Measurements from ENCODE around the gene EMC7.
"Not testable (repeated sequence)": the region's sequence is repeated elsewhere in the genome, so short reads cannot be mapped to it uniquely, and the experiment has no call there.

The EMC7 gene

GRCh38 chr15:34084086-34084485 is 17.6 kb downstream of the EMC7 start:
- DNase-seq (ENCODE audit: low read depth), result no peak

- DNase-seq (ENCODE audit: low read depth), result no peak
These were observed 21.8 kb downstream of the EMC7 start for GRCh38 chr15:34079904-34080303.

GRCh38 chr15:34078900-34079299 is 22.8 kb downstream of the EMC7 start:
- DNase-seq (ENCODE audit: low read depth), result no peak

GRCh38 chr15:34076785-34077184 is 24.9 kb downstream of the EMC7 start:
- DNase-seq (ENCODE audit: low read depth), result no peak

DNA sequence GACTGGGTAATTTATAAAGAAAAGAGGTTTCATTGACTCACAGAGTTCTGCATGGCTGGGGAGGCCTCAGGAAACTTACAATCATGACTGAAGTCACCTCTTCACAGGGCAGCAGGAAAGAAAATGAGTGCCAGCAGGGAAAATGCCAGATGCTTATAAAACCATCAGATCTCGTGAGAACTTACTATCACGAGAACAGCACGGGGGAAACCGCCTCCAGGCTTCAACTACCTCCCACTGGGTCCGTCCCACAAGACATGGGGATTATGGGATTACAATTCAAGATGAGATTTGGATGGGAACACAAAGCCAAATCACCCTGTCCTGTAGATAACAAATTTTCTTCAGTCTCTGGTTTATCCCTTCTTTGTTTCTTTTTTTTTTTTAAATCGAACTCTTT is 31.7 kb downstream of the EMC7 start:
- no peak for DNase-seq (ENCODE audit: low read depth)

GRCh38 chr15:34065941-34066340 is 35.7 kb downstream of the EMC7 start:
- DNase-seq (ENCODE audit: low read depth), result no peak

DNA sequence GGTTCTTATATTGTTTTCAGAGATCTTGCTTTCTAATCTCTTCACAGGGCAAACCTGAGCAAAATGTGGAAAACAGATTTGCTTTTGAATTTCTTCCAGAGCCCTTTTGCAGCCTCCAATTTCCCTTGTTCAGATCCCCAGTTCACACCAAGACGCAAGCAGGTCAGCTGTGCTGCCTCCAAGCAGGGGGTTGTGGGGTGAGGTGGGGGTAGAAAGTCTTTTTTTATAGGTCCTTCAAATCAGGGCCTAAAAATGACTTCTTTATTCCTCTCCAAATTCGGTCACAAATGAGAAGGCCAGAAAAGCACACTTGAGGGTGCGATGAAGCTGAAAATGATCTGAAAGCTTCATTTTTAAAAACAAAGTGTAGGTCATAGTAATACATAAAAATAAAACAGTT is 36.4 kb downstream of the EMC7 start:
- DNase-seq (ENCODE audit: low read depth), result no peak

- no peak for DNase-seq (ENCODE audit: low read depth)
These were observed 37.2 kb downstream of the EMC7 start for GRCh38 chr15:34064438-34064837.

DNA sequence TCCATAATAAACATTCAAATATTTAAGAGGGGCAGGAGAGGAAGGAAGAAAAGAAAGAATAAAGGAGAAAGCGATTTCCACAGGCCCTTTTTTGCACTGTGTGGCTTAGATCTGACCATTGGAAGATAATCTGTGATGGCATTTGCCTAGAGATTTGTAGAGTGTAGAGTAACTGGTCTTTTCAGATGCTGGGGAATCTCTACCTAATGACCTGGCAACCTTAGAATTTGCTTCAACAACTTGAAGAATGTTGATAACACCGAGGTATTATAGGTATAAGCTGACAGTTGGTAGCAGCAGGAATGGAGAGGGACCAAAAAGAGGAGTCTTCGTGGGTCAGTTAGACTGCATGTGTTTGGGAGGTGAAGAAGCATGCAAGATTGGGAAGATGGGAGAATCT is 41.7 kb downstream of the EMC7 start:
- no peak for DNase-seq (ENCODE audit: low read depth)

DNA sequence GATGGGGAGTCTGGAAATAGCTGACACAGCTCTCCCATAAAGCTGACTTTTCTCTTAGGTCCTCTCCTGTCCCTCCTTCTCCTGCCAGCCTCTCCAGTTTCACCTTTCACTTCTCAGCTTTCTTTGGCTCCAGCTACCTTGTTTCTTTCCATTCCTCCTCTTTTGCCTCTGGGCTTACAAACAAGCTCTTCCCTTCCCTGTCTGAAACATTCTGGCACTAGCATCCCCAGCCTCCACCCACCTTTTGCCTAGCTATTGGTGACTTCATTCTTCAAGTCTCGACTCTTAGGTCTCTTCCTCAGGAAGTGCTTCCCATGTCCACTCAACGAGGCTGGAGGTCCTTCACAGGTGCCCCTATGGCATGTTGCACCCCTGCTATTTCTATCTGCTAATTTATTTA is 42.2 kb downstream of the EMC7 start:
- no peak for DNase-seq (ENCODE audit: low read depth)

DNA sequence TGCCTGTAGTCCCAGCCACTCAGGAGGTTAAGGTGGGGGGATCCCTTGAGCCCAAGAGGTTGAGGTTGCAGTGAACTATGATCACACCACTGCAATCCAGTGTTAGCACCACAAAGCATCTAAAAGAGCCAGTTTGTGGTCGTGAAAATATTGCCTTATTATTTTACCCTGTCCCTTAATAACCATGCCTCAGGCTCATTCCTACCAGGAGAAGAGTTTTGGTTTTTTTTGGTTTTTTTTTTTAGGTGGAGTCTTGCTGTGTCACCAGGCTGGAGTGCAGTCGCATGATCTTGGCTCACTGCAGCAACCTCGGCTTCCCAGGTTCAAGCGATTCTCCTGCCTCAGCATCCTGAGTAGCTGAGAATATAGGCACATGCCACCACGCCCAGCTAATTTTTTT is 44.8 kb downstream of the EMC7 start:
- DNase-seq (ENCODE audit: low read depth), result no peak

- no peak for DNase-seq (ENCODE audit: low read depth)
These were observed 45.6 kb downstream of the EMC7 start for GRCh38 chr15:34055868-34056595.

GRCh38 chr15:34054081-34054707 is 47.5 kb downstream of the EMC7 start:
- no peak for DNase-seq (ENCODE audit: low read depth)

- not testable (repeated sequence) for DNase-seq (ENCODE audit: low read depth)
These were observed 51.3 kb downstream of the EMC7 start for GRCh38 chr15:34050385-34050784.

GRCh38 chr15:34049112-34049511 is 52.5 kb downstream of the EMC7 start:
- DNase-seq (ENCODE audit: low read depth), result no peak

GRCh38 chr15:34047893-34048775 is 53.5 kb downstream of the EMC7 start:
- DNase-seq (ENCODE audit: low read depth), result no peak

GRCh38 chr15:34046471-34047145 is 55.1 kb downstream of the EMC7 start:
- no peak for DNase-seq (ENCODE audit: low read depth)

GRCh38 chr15:34043813-34044212 is 57.8 kb downstream of the EMC7 start:
- no peak for DNase-seq (ENCODE audit: low read depth)

DNA sequence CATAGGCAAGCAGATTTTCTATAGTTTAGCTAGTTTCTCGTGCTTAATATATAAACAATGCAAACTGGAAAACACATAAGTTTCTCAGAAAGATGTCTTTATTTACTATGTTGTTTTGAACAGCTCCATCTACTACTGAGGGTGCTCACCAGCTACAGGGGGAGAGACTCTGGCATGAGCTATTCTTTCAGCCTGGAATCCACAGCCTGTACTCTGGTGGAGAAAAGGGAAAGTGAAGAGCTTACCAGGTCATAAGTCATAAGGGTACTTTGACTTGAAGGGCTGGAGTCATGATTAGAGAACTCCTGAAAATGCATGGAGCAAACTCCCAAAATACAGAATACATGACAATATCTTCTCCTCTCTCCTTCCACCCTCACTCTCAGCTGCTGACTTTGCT is 58.3 kb downstream of the EMC7 start:
- DNase-seq (ENCODE audit: low read depth), result no peak

GRCh38 chr15:34039790-34040113 is 61.9 kb downstream of the EMC7 start:
- DNase-seq (ENCODE audit: low read depth), result no peak

DNA sequence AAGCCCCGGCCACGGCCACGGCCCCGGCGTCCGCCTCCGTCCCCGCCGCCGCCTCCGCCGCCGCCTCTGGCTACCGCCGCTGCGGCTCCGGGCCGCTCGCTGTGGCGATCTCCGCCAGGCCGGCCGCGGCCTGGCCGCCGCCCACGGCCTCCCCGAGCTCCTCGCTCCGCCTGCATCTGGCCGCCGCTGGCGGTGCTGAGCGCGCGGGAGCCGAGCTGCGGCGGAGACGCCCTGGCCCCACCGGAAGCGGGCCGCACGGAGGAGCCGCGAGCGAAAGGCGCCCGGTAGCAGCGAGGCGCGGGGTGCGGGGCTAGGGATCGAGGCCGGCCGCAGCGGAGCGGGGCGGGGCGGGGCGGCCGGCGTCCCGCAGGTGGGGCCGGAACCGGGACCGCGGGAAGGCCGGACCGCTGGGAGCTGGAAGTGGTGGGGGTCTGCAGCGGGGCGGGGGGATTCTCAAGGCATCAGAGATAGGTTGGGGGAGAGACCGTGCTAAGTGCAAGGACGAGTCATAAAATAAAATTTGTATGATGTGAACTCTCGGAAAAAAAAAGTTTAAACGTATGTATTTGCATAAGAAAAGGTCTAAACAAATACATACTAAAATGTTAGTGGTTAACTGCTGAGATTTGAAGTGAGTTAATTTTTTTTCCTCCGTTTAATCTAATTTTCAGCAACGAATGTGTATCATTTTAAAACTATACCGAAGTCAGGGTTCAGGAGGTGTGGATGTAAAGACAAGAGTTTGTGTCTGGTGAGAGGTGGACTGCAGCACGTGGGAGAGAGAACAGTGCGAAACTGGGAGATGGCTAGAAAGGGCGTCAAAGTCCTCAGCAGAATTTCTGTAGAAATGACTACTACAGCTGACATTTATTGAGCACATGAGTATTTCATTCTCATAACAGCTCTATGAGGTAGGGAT is 62.5 kb downstream of the EMC7 start, which contains the start of gene AVEN:
Gene AVEN, minus strand, starts transcription at position 334 of the 919 bp plus-strand sequence. Its CDS starts 158 bp downstream, at position 176.
- DNase-seq (ENCODE audit: low read depth), result peak; percentile 21

Measured in stimulated activated CD8-positive, alpha-beta memory T cell treated with anti-CD3 and anti-CD28 coated beads, Interleukin-15, amount 100 ng/mL, for 24 hours (primary cell).